DND-41 (cell line): ENCODE measurements around the gene REM2.
A peak's percentile ranks its signal among the peaks of the same experiment; 100 is the strongest.

ENCODE experiments used
- ATAC-seq: fragments of 200-7000 bp; cut with Tn5 transposase; 3 replicates; pipeline ENCODE4 v1.9.1; 2021; ENCODE audit warnings: low read depth; ENCODE audit not compliant: insufficient read depth
- DNase-seq: peaks from one replicate; pipeline ENCODE4 v3.0.0-alpha.2; 2020
- H2AFZ ChIP-seq: 2 replicates; pipeline ENCODE4 v1.6.0; 2012; ENCODE audit warnings: low read depth, low read length
- H3K27ac ChIP-seq: 2 replicates; pipeline ENCODE4 v1.5.1; 2012; ENCODE audit warnings: low read length, inconsistent platforms
- H3K27me3 ChIP-seq: fragments of 200-600 bp; sonication (generic); 2 replicates; pipeline ENCODE4 v1.6.0; 2012; ENCODE audit warnings: low read length, mild to moderate bottlenecking, inconsistent platforms; ENCODE audit not compliant: insufficient read depth, poor library complexity
- H3K36me3 ChIP-seq: 2 replicates; pipeline ENCODE4 v1.5.1; 2012; ENCODE audit warnings: low read length, inconsistent platforms; ENCODE audit not compliant: insufficient read depth
- H3K4me1 ChIP-seq: 2 replicates; pipeline ENCODE4 v1.5.1; 2012; ENCODE audit warnings: mild to moderate bottlenecking, low read length; ENCODE audit not compliant: insufficient read depth
- H3K4me2 ChIP-seq: 2 replicates; pipeline ENCODE4 v1.6.0; 2012; ENCODE audit warnings: mild to moderate bottlenecking, moderate library complexity, low read length, inconsistent platforms; ENCODE audit not compliant: insufficient read depth
- H3K4me3 ChIP-seq, 2 experiments: fragments of 200-600 bp in 1 of 2; shearing (Covaris generic) in 1 of 2; 2 replicates each; pipeline ENCODE4 v1.5.1; 2012 to 2016; ENCODE audit warnings: inconsistent platforms in 2 of 2, low read length in 2 of 2, mild to moderate bottlenecking in 2 of 2, low read depth in 1 of 2, moderate library complexity in 1 of 2
- H3K79me2 ChIP-seq: 2 replicates; pipeline ENCODE4 v1.6.0; 2012; ENCODE audit warnings: low read length, inconsistent platforms; ENCODE audit not compliant: insufficient read depth
- H3K9ac ChIP-seq: 2 replicates; pipeline ENCODE4 v1.6.0; 2012; ENCODE audit warnings: low read depth, mild to moderate bottlenecking, inconsistent platforms, low read length, moderate library complexity
- H3K9me3 ChIP-seq: 2 replicates; pipeline ENCODE4 v1.5.1; 2012; ENCODE audit warnings: low read length, moderate library complexity, mild to moderate bottlenecking, inconsistent platforms; ENCODE audit not compliant: insufficient read depth, severe bottlenecking
- H4K20me1 ChIP-seq: 2 replicates; pipeline ENCODE4 v1.6.0; 2012; ENCODE audit warnings: low read length; ENCODE audit not compliant: insufficient read depth
- CTCF ChIP-seq: IDR thresholded peaks from 2 replicates; pipeline ENCODE4 v1.5.1; 2012; ENCODE audit warnings: borderline replicate concordance, low read length, moderate library complexity, mild to moderate bottlenecking; ENCODE audit not compliant: poor library complexity, severe bottlenecking; ENCODE audit errors: extremely low read depth
- EZH2 ChIP-seq: IDR thresholded peaks from 3 replicates; pipeline ENCODE4 v1.6.1; 2012; ENCODE audit warnings: borderline replicate concordance, low read depth, mild to moderate bottlenecking, moderate library complexity, low read length, inconsistent platforms; ENCODE audit not compliant: severe bottlenecking

The REM2 gene

GRCh38 chr14:22885975-22886374 lies 3.0 kb downstream of the REM2 start:
- no peak overlapping the region for H3K4me3 ChIP-seq
- no peak overlapping the region for H3K9ac ChIP-seq
- H3K4me2 ChIP-seq: no peak overlapping the region
- peaks cover 59% of the 10 kb centered on the region for H3K27me3 ChIP-seq
- TF ChIP-seq EZH2: no peak
- TF ChIP-seq CTCF: no peak
- no peaks in the 10 kb centered on the region for H3K4me1 ChIP-seq
- ATAC-seq: no peak
- H4K20me1 ChIP-seq: peaks cover 13% of the 10 kb centered on the region; the same call in 1 of the 2 replicates
- no peaks in the 10 kb centered on the region for H3K9me3 ChIP-seq
- no peak overlapping the region for H2AFZ ChIP-seq
- no peaks in the 10 kb centered on the region for H3K79me2 ChIP-seq
- no peak overlapping the region for H3K27ac ChIP-seq
- no peak for DNase-seq
- no peaks in the 10 kb centered on the region for H3K36me3 ChIP-seq

GRCh38 chr14:22886500-22887259 lies 3.7 kb downstream of the REM2 start:
- Histone ChIP-seq H3K27me3 (peaks cover 54% of the 10 kb centered on the region), H3K9ac (no peak overlapping the region), H3K4me1 (no peaks in the 10 kb centered on the region), H3K4me3 (no peak overlapping the region), H3K9me3 (no peaks in the 10 kb centered on the region), H4K20me1 (peaks cover 13% of the 10 kb centered on the region; the same call in 1 of the 2 replicates), H3K27ac (no peak overlapping the region), H2AFZ (no peak overlapping the region), H3K36me3 (no peaks in the 10 kb centered on the region), H3K79me2 (no peaks in the 10 kb centered on the region), H3K4me2 (no peak overlapping the region)
- peak; percentile 39 for ATAC-seq
- TF ChIP-seq CTCF: no peak
- no peak for TF ChIP-seq EZH2
- DNase-seq: peak; percentile 37

GRCh38 chr14:22887260-22887989 lies 4.4 kb downstream of the REM2 start:
- H3K4me1 ChIP-seq: no peaks in the 10 kb centered on the region
- H2AFZ ChIP-seq: no peak overlapping the region
- TF ChIP-seq CTCF (no peak), EZH2 (no peak)
- ATAC-seq: no peak
- no peaks in the 10 kb centered on the region for H3K9me3 ChIP-seq
- H4K20me1 ChIP-seq: peaks cover 13% of the 10 kb centered on the region; the same call in 1 of the 2 replicates
- H3K36me3 ChIP-seq: no peaks in the 10 kb centered on the region
- no peak overlapping the region for H3K4me3 ChIP-seq
- H3K79me2 ChIP-seq: no peaks in the 10 kb centered on the region
- peaks cover 47% of the 10 kb centered on the region for H3K27me3 ChIP-seq
- DNase-seq: no peak
- no peak overlapping the region for H3K4me2 ChIP-seq
- no peak overlapping the region for H3K9ac ChIP-seq
- H3K27ac ChIP-seq: no peak overlapping the region
